Colonic mucosa (tissue), 4 donors: ENCODE measurements around the gene THOP1. TPM values are rescaled to one million over a fixed set of nuclear protein-coding genes. Genes with fewer than 3 reads are reported as not detected.

ENCODE experiments used
- DNase-seq: peaks from one replicate; pipeline ENCODE4 v3.0.0-alpha.2; 2020
- H3K27ac ChIP-seq: fragments of 200-600 bp; one replicate; pipeline ENCODE4 v1.8.0; 2021
- H3K27me3 ChIP-seq: fragments of 200-600 bp; one replicate; pipeline ENCODE4 v1.8.0; 2021
- H3K36me3 ChIP-seq: fragments of 200-600 bp; one replicate; pipeline ENCODE4 v1.8.0; 2021
- H3K4me1 ChIP-seq: fragments of 200-600 bp; one replicate; pipeline ENCODE4 v1.8.0; 2021; ENCODE audit warnings: mild to moderate bottlenecking
- H3K4me3 ChIP-seq: fragments of 200-600 bp; one replicate; pipeline ENCODE4 v1.8.0; 2021
- H3K9ac ChIP-seq, 2 donors: one replicate each; pipeline ENCODE4 v1.7.0; 2013; ENCODE audit warnings: control low read depth in 2 of 2, low read depth in 2 of 2, low read length in 2 of 2
- H3K9me3 ChIP-seq: fragments of 200-600 bp; one replicate; pipeline ENCODE4 v1.8.0; 2021
- intact Hi-C: fragments of 100-400 bp; cut with DNase I; formaldehyde crosslinking; loops from one replicate; pipeline ENCODE4 v1.14.1; 2022
- total RNA-seq, 2 donors: library from RNA; stranded (reverse); fragmentation: NEBNext Ultra II Directional in 1 of 2; extraction: Animal tissue kit (Norgen Biotek cat#: 25700) in 1 of 2; gene quantifications; one replicate each; pipeline ENCODE4 v1.2.1, GENCODE V29; 2021
- TF ChIP-seq, protein P1 (sequence below): fragments of 200-600 bp; IDR thresholded peaks from one replicate; pipeline ENCODE4 v1.8.0; 2022; ENCODE audit warnings: antibody characterized with exemption, mild to moderate bottlenecking
- donor health status: healthy.
- donor health status: DM: no; HTN: no; CAD: no.
- donor health status: DM: no; HTN: no; CAD: no.

Gene THOP1
- total RNA-seq, 2 donors from 2014 or later: 45.5 to 139 TPM

DNA sequence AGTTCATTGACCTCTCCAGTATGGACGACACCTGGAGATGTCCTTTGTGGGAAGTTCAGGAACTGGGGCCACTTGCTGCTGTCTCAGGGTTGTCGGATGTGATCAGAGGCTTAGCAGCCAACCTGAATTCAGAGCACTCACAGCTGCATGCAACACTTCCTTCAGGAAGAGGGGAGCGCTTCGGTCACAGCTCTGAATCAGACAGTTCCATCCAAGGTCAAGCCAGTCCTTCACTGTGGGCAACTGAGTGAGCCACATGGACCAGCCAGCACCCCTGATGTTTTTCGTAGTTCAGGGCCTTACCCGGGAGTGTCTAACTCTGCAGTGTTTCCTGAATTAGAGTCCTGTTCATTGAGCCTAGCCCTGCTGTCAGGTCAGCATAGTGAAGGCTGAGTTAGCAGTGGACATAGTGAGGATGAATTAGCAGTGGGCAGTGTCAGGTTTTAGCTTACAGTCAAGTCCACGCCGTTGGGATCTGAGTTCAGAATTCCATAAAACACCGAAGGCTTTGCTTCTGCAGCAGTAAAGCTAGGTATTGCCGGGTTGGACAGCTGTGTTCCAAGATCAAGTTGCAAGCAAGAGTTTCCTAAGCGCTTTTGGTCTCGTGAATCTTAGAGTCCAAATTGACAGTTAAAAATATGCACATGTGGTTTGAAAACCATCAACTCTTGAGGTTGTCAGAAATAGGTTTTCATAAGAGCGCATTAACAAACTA lies 61.0 kb downstream of the THOP1 start:
- Histone ChIP-seq H3K27me3 (no peaks in the 10 kb centered on the region), H3K9ac (no peak overlapping the region), H3K27ac (no peak overlapping the region), H3K4me3 (no peak overlapping the region), H3K36me3 (no peaks in the 10 kb centered on the region), H3K4me1 (no peaks in the 10 kb centered on the region), H3K9me3 (no peaks in the 10 kb centered on the region)
- DNase-seq: no peak
- TF ChIP-seq, protein P1, sequence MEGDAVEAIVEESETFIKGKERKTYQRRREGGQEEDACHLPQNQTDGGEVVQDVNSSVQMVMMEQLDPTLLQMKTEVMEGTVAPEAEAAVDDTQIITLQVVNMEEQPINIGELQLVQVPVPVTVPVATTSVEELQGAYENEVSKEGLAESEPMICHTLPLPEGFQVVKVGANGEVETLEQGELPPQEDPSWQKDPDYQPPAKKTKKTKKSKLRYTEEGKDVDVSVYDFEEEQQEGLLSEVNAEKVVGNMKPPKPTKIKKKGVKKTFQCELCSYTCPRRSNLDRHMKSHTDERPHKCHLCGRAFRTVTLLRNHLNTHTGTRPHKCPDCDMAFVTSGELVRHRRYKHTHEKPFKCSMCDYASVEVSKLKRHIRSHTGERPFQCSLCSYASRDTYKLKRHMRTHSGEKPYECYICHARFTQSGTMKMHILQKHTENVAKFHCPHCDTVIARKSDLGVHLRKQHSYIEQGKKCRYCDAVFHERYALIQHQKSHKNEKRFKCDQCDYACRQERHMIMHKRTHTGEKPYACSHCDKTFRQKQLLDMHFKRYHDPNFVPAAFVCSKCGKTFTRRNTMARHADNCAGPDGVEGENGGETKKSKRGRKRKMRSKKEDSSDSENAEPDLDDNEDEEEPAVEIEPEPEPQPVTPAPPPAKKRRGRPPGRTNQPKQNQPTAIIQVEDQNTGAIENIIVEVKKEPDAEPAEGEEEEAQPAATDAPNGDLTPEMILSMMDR: no peak
- intact Hi-C loops: no loop called here

DNA sequence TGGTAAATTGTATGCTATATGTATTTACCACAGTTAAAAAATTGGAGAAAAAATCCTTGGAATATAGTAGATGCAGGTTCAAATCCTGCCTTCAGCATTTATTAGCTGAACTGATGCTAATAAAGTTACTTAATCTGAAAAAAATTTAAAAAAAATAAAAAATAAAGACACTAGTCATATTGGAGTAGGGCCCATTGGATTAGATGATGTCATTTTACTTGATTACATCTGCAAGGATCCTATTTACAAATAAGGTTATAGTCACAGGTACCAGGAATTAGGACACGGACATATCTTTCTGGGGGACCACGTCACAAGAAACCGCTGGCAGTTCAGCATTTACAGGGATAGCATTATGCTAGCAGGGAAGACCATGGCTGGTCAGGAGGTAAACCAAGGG lies 62.2 kb downstream of the THOP1 start:
- Histone ChIP-seq H3K4me3 (no peak overlapping the region), H3K9ac (no peak overlapping the region), H3K9me3 (no peaks in the 10 kb centered on the region), H3K27me3 (no peaks in the 10 kb centered on the region), H3K4me1 (no peaks in the 10 kb centered on the region), H3K36me3 (peaks cover 10% of the 10 kb centered on the region), H3K27ac (no peak overlapping the region)
- intact Hi-C loops: no loop called here
- TF ChIP-seq, protein P1: no peak
- no peak for DNase-seq

DNA sequence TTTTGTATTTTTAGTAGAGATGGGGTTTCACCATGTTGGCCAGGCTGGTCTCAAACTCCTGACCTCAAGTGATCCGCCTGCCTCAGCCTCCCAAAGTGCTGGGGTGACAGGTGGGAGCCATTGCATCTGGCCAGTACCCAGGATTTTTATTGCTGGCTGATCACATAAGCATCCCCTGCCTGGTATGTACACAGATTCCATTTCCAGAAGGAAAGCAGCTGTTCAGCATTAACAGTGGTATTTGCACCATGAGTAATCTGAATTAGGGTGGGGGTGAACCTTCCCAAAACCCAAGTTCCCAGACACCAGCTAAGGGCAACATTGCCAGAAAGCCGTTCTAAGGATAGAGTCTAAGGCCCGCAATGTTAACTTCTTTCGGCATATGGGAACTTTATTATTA lies 63.3 kb downstream of the THOP1 start:
- Histone ChIP-seq H3K27ac (no peak overlapping the region), H3K27me3 (no peaks in the 10 kb centered on the region), H3K4me3 (no peak overlapping the region), H3K9me3 (no peaks in the 10 kb centered on the region), H3K9ac (no peak overlapping the region), H3K4me1 (no peaks in the 10 kb centered on the region), H3K36me3 (peaks cover 21% of the 10 kb centered on the region)
- intact Hi-C loops: no loop called here
- TF ChIP-seq, protein P1: no peak
- DNase-seq: no peak

DNA sequence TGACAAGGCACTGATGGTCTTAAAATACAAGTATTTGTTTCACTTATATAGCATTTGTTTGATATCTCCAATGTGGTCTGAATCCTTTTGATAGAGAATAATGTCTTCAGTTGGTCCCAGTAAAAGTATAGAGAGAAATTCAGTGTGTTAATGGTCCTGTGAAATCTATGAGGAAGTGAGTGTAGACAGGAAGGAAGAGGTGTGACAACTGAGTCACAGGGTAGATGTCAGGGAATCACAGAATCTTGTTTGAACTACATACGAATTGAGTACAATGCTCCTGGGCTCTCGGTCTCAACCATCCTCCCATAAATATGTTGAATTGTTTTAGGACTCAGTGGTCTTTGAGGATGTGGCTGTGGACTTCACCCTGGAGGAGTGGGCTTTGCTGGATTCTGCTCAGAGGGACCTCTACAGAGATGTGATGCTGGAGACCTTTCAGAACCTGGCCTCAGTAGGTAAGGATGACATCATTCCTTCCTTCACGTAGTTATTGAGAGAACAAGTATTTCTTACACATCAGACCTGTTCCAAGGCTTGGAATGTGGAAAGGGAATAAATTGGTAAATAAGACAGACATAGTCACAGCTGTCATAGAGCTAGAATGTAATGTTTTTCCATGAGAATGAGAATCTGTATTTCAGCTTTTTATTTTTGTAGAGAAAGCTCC lies 65.1 kb downstream of the THOP1 start:
- Histone ChIP-seq H3K27ac (no peak overlapping the region), H3K4me1 (no peaks in the 10 kb centered on the region), H3K36me3 (peaks cover 23% of the 10 kb centered on the region), H3K4me3 (no peak overlapping the region), H3K9ac (no peak overlapping the region), H3K27me3 (no peaks in the 10 kb centered on the region), H3K9me3 (no peaks in the 10 kb centered on the region)
- TF ChIP-seq, protein P1: no peak
- DNase-seq: no peak
- intact Hi-C loops: no loop called here

DNA sequence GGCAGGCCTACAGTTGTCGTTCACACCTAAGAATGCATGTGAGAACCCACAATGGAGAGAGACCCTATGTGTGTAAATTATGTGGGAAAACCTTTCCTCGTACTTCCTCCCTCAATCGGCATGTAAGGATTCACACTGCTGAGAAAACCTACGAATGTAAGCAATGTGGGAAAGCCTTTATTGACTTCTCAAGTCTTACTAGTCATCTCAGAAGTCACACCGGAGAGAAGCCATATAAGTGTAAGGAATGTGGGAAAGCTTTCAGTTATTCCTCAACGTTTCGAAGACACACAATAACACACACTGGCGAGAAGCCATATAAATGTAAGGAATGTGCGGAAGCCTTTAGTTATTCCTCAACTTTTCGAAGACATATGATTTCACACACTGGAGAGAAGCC lies 67.3 kb downstream of the THOP1 start:
- no peaks in the 10 kb centered on the region for H3K9me3 ChIP-seq
- H3K27ac ChIP-seq: no peak overlapping the region
- H3K36me3 ChIP-seq: peaks cover 23% of the 10 kb centered on the region
- H3K4me3 ChIP-seq: no peak overlapping the region
- DNase-seq: no peak
- intact Hi-C loops: no loop called here
- no peak overlapping the region for H3K9ac ChIP-seq
- no peaks in the 10 kb centered on the region for H3K4me1 ChIP-seq
- TF ChIP-seq, protein P1: no peak
- no peaks in the 10 kb centered on the region for H3K27me3 ChIP-seq
